Fibroblast of lung (primary cell): ENCODE measurements around the gene WFDC5. TPM values are rescaled to one million over a fixed set of nuclear protein-coding genes. Genes with fewer than 3 reads are reported as not detected.

Experiments
- DNase-seq, 2 donors: peaks; one replicate each; pipeline versions ENCODE4 v3.0.0 to v3.0.0-alpha.2; 2010; ENCODE audit warnings: low read depth in 2 of 2
- H2AFZ ChIP-seq: 2 replicates; pipeline ENCODE4 v1.5.1; 2012; ENCODE audit warnings: low read length, control low read depth, inconsistent platforms
- H3K27ac ChIP-seq: 2 replicates; pipeline ENCODE4 v1.5.1; 2011; ENCODE audit warnings: low read length, control low read depth; ENCODE audit not compliant: insufficient read depth
- H3K27me3 ChIP-seq: 2 replicates; pipeline ENCODE4 v1.5.1; 2011; ENCODE audit warnings: mild to moderate bottlenecking, low read length; ENCODE audit not compliant: control insufficient read depth, insufficient read depth
- H3K36me3 ChIP-seq: 2 replicates; pipeline ENCODE4 v1.5.1; 2011; ENCODE audit warnings: low read length; ENCODE audit not compliant: control insufficient read depth, insufficient read depth
- H3K4me1 ChIP-seq: 2 replicates; pipeline ENCODE4 v1.5.1; 2011; ENCODE audit warnings: low read length; ENCODE audit not compliant: control insufficient read depth, insufficient read depth; ENCODE audit errors: extremely low read depth
- H3K4me2 ChIP-seq: 2 replicates; pipeline ENCODE4 v1.5.1; 2011; ENCODE audit warnings: low read length, control low read depth; ENCODE audit not compliant: insufficient read depth; ENCODE audit errors: extremely low read depth
- H3K4me3 ChIP-seq, 4 experiments: fragments of 200-600 bp in 1 of 4; sonication (generic) in 1 of 4; replicated peaks in 1 of 4; 2 replicates each; pipeline ENCODE4 v1.5.1; 2011 to 2016; ENCODE audit warnings: low read length in 4 of 4, low read depth in 3 of 4, mild to moderate bottlenecking in 3 of 4, control low read depth in 2 of 4, inconsistent platforms in 1 of 4, mixed read lengths in 1 of 4; ENCODE audit not compliant: insufficient read depth in 1 of 4; ENCODE audit errors: control extremely low read depth in 1 of 4
- H3K79me2 ChIP-seq: 2 replicates; pipeline ENCODE4 v1.5.1; 2012; ENCODE audit warnings: mild to moderate bottlenecking, low read length, inconsistent platforms; ENCODE audit not compliant: control insufficient read depth, insufficient read depth
- H3K9ac ChIP-seq: 2 replicates; pipeline ENCODE4 v1.5.1; 2011; ENCODE audit warnings: mild to moderate bottlenecking, low read length, control low read depth; ENCODE audit not compliant: insufficient read depth
- H3K9me3 ChIP-seq: 2 replicates; pipeline ENCODE4 v1.5.1; 2012; ENCODE audit warnings: low read depth, low read length; ENCODE audit not compliant: control insufficient read depth, insufficient read depth
- H4K20me1 ChIP-seq: 2 replicates; pipeline ENCODE4 v1.5.1; 2011; ENCODE audit warnings: low read length; ENCODE audit not compliant: control insufficient read depth, insufficient read depth; ENCODE audit errors: extremely low read depth
- CTCF ChIP-seq, 2 donors: IDR thresholded peaks in 1 of 2; conservative IDR thresholded peaks in 1 of 2; 1 replicate in 1 of 2; 2 replicates in 1 of 2; pipeline ENCODE4 v1.5.1; 2011 to 2012; ENCODE audit warnings: low read length in 2 of 2, control low read depth in 1 of 2, inconsistent platforms in 1 of 2, low read depth in 1 of 2, mild to moderate bottlenecking in 1 of 2
- EZH2 ChIP-seq: IDR thresholded peaks from 2 replicates; pipeline ENCODE4 v1.5.1; 2012; ENCODE audit warnings: low read length, control low read depth, mild to moderate bottlenecking; ENCODE audit errors: missing control alignments
- polyA plus RNA-seq, 2 donors: library from polyadenylated mRNA; depleted of rRNA in 1 of 2; stranded (reverse) in 1 of 2; unstranded in 1 of 2; fragments of >200 nt; gene quantifications; 2 replicates each; pipeline ENCODE4 v1.2.1, GENCODE V29; 2011 to 2012; ENCODE audit warnings: missing spikeins in 1 of 2
- total RNA-seq: library from RNA; depleted of rRNA; stranded (reverse); fragments of >200 nt; gene quantifications from 2 replicates; pipeline ENCODE4 v1.2.1, GENCODE V29; 2014

The WFDC5 gene
- total and polyA plus RNA-seq, 2 donors (not counting 1 experiment from before 2014, with no cell fraction given) = not detected

- Histone ChIP-seq H3K4me1 (no peaks in the 10 kb centered on the region), H3K27me3 (peaks cover 11% of the 10 kb centered on the region), H3K9me3 (no peaks in the 10 kb centered on the region), H3K79me2 (no peaks in the 10 kb centered on the region), H3K27ac (no peak overlapping the region), H3K9ac (no peak overlapping the region), H3K4me3 (peak overlapping the region in 1 of 4 experiments; percentile 20), H3K36me3 (no peaks in the 10 kb centered on the region), H3K4me2 (peak overlapping the region; percentile 32), H4K20me1 (no peaks in the 10 kb centered on the region), H2AFZ (peak overlapping the region; percentile 34)
- peak; percentile 58 for TF ChIP-seq EZH2
- peak in 1 of 2 donors; percentile 18 for TF ChIP-seq CTCF (conservative IDR thresholded peaks at IDR 0.05 in 1 of 2, IDR thresholded peaks at IDR 0.05 in 1 of 2; ENCODE audit: low read depth in 1 of 2, low read length in 2 of 2)
- DNase-seq = peak; percentile 25 to 42
These were observed 16.7 kb downstream of the WFDC5 start for GRCh38 chr20:45098103-45098773.

GRCh38 chr20:45097485-45098102, 17.4 kb downstream of the WFDC5 start:
- no peaks in the 10 kb centered on the region for H4K20me1 ChIP-seq
- peak overlapping the region; percentile 32 for H3K4me2 ChIP-seq
- no peaks in the 10 kb centered on the region for H3K36me3 ChIP-seq
- no peak overlapping the region for H3K27ac ChIP-seq
- TF ChIP-seq EZH2 (no peak), CTCF (conservative IDR thresholded peaks at IDR 0.05 in 1 of 2, IDR thresholded peaks at IDR 0.05 in 1 of 2; ENCODE audit: low read depth in 1 of 2, low read length in 2 of 2) (peak; percentile 22 to 33)
- H3K27me3 ChIP-seq = peaks cover 11% of the 10 kb centered on the region
- H2AFZ ChIP-seq = peak overlapping the region; percentile 34
- H3K9me3 ChIP-seq = no peaks in the 10 kb centered on the region
- H3K79me2 ChIP-seq = no peaks in the 10 kb centered on the region
- H3K9ac ChIP-seq = no peak overlapping the region
- peak; percentile 35 to 42 for DNase-seq
- peak overlapping the region in 1 of 4 experiments; percentile 20 for H3K4me3 ChIP-seq
- no peaks in the 10 kb centered on the region for H3K4me1 ChIP-seq

- H3K79me2 ChIP-seq = no peaks in the 10 kb centered on the region
- H3K36me3 ChIP-seq = no peaks in the 10 kb centered on the region
- TF ChIP-seq EZH2 (no peak), CTCF (conservative IDR thresholded peaks at IDR 0.05 in 1 of 2, IDR thresholded peaks at IDR 0.05 in 1 of 2; ENCODE audit: low read depth in 1 of 2, low read length in 2 of 2) (no peak)
- no peak overlapping the region for H2AFZ ChIP-seq
- peaks cover 11% of the 10 kb centered on the region for H3K27me3 ChIP-seq
- no peak overlapping the region for H3K9ac ChIP-seq
- H3K4me3 ChIP-seq = no peak overlapping the region
- H3K9me3 ChIP-seq = no peaks in the 10 kb centered on the region
- no peaks in the 10 kb centered on the region for H4K20me1 ChIP-seq
- no peak overlapping the region for H3K4me2 ChIP-seq
- H3K27ac ChIP-seq = no peak overlapping the region
- H3K4me1 ChIP-seq = no peaks in the 10 kb centered on the region
- no peak for DNase-seq
These were observed 18.2 kb downstream of the WFDC5 start for GRCh38 chr20:45096781-45097180.
